HCT116 (cell line): ENCODE results near the gene NDUFAB1.

Experiments used
- CTCF ChIP-seq, 3 experiments: fragments of 200-600 bp in 1 of 3; sonication (generic) in 1 of 3; IDR thresholded peaks in 2 of 3; conservative IDR thresholded peaks in 1 of 3; 2 replicates each; pipeline ENCODE4 v1.5.1; 2012 to 2017; ENCODE audit warnings: low read depth in 2 of 3, low read length in 2 of 3, antibody characterized with exemption in 1 of 3, borderline replicate concordance in 1 of 3, control low read depth in 1 of 3, mild to moderate bottlenecking in 1 of 3, mixed read lengths in 1 of 3, mixed run types in 1 of 3, moderate library complexity in 1 of 3; ENCODE audit not compliant: insufficient read depth in 1 of 3
- MAX ChIP-seq: IDR thresholded peaks from 2 replicates; pipeline ENCODE4 v1.6.1; 2012
- POLR2A ChIP-seq: IDR thresholded peaks from 2 replicates; pipeline ENCODE4 v1.7.0; 2011; ENCODE audit warnings: borderline replicate concordance; ENCODE audit not compliant: insufficient read depth, insufficient read length; ENCODE audit errors: extremely low read depth

- TF ChIP-seq CTCF (IDR thresholded peaks at IDR 0.05 in 2 of 3, conservative IDR thresholded peaks at IDR 0.05 in 1 of 3; ENCODE audit: borderline replicate concordance in 1 of 3, insufficient read depth in 1 of 3, low read depth in 2 of 3, low read length in 2 of 3) (no peak), POLR2A (no peak), MAX (no peak)
Observed at GRCh38 chr16:23535901-23536300, 60.2 kb downstream of the NDUFAB1 start.
